Measurements from ENCODE around the gene ITGB3. TPM values are rescaled to one million over a fixed set of nuclear protein-coding genes. Genes with fewer than 3 reads are reported as not detected.
"Not testable (repeated sequence)": the region's sequence is repeated elsewhere in the genome, so short reads cannot be mapped to it uniquely, and the experiment has no call there.

The ITGB3 gene
- total RNA-seq, 1 donor from 2014 or later: 71.3 TPM

DNA sequence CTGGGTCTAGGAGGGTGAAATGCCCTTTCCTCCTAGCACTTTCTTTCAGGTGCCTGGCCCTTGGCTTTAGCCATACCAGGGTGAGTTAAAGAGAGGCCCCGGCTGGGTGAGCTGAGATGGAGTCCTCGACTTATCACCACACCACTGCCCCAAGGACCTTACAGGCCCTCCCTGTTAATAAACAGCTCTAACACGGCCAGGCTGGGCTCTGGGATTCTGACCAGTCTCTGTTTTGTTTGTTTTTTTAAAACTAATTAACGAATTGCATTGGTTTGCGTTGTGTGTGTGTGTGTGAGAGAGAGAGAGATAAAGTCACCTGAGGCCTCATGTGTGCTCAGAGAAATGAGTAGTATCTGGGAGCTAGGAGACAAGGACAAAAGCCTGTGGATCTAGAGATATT lies 30.2 kb upstream of the ITGB3 start:
- Histone ChIP-seq H3K4me3 (no peak overlapping the region), H3K36me3 (no peaks in the 10 kb centered on the region), H3K4me1 (peaks cover 15 to 39% of the 10 kb centered on the region in 2 donors), H3K9me3 (no peaks in the 10 kb centered on the region), H3K27me3 (no peaks in the 10 kb centered on the region), H3K27ac (peak overlapping the region; percentile 92 to 93)
- DNase-seq (ENCODE audit: low spot score in 2 of 2): no peak
- no peak for TF ChIP-seq CTCF (IDR thresholded peaks at IDR 0.05)
- intact Hi-C loops (cut with DNase I): loop anchor here (10.0 kb wide), 1 partner anchor 391 kb away; no protein-coding TSS in a partner anchor

GRCh38 chr17:47224077-47224476 lies 29.6 kb upstream of the ITGB3 start:
- H3K4me1 ChIP-seq: peaks cover 15 to 39% of the 10 kb centered on the region in 2 donors
- intact Hi-C loops (cut with DNase I): loop anchor here (2.0 to 10.0 kb wide), 3 partner anchors 19 to 391 kb away; partner anchors contain the start of gene EFCAB13
- H3K4me3 ChIP-seq; H3K36me3 ChIP-seq; DNase-seq (ENCODE audit: low spot score in 2 of 2); H3K27me3 ChIP-seq; H3K9me3 ChIP-seq: not testable (repeated sequence)
- peak overlapping the region; percentile 92 to 93 for H3K27ac ChIP-seq

- TF ChIP-seq CTCF (IDR thresholded peaks at IDR 0.05): no peak
- intact Hi-C loops (cut with DNase I): loop anchor here (1.0 to 10.0 kb wide), 4 partner anchors 20 to 390 kb away; partner anchors contain the start of genes CDC27 and EFCAB13
- H3K4me3 ChIP-seq: no peak overlapping the region
- no peaks in the 10 kb centered on the region for H3K36me3 ChIP-seq
- H3K27ac ChIP-seq: peak overlapping the region; percentile 92 to 93
- no peaks in the 10 kb centered on the region for H3K27me3 ChIP-seq
- no peaks in the 10 kb centered on the region for H3K9me3 ChIP-seq
- DNase-seq (ENCODE audit: low spot score in 2 of 2): no peak
- H3K4me1 ChIP-seq: peaks cover 15 to 44% of the 10 kb centered on the region in 2 donors
These were observed 28.7 kb upstream of the ITGB3 start for GRCh38 chr17:47224966-47225365.

GRCh38 chr17:47225436-47225858 lies 28.2 kb upstream of the ITGB3 start:
- intact Hi-C loops (cut with DNase I): loop anchor here (1.0 to 10.0 kb wide), 4 partner anchors 21 to 389 kb away; partner anchors contain the start of genes CDC27 and EFCAB13
- Histone ChIP-seq H3K27me3 (no peaks in the 10 kb centered on the region), H3K36me3 (no peaks in the 10 kb centered on the region), H3K27ac (peak overlapping the region; percentile 92 to 93), H3K4me1 (peaks cover 15 to 49% of the 10 kb centered on the region in 2 donors), H3K9me3 (no peaks in the 10 kb centered on the region), H3K4me3 (no peak overlapping the region)
- DNase-seq (ENCODE audit: low spot score in 2 of 2): peak; percentile 56 to 96
- no peak for TF ChIP-seq CTCF (IDR thresholded peaks at IDR 0.05)

- Histone ChIP-seq H3K4me1 (peaks cover 15 to 50% of the 10 kb centered on the region in 2 donors), H3K27me3 (no peaks in the 10 kb centered on the region), H3K27ac (peak overlapping the region; percentile 92 to 93), H3K36me3 (no peaks in the 10 kb centered on the region), H3K4me3 (no peak overlapping the region), H3K9me3 (no peaks in the 10 kb centered on the region)
- no peak for DNase-seq (ENCODE audit: low spot score in 2 of 2)
- intact Hi-C loops (cut with DNase I): loop anchor here (1.0 to 10.0 kb wide), 4 partner anchors 21 to 389 kb away; partner anchors contain the start of genes CDC27 and EFCAB13
- TF ChIP-seq CTCF (IDR thresholded peaks at IDR 0.05): no peak
These were observed 27.5 kb upstream of the ITGB3 start for GRCh38 chr17:47225911-47226688.

DNA sequence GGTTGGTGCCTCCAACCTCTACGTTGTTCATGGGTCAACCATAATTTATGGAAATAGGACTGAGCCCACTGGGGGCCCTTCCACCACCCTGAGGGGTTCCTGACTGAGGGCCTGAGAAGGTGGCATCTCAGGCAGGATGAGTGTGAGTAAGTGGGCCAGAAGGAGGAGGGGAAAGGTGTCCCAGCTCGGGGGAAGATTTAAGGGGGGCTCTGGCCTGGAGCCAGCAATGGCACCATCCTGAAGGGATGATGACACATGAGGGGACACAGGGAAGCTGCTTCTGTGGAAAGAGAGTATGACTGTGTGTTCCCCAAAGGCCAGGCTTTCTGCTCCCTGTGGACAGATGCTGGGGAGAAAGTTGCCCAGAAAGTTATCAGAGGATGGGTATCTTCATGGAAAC lies 25.8 kb upstream of the ITGB3 start:
- H3K4me1 ChIP-seq: peaks cover 15 to 50% of the 10 kb centered on the region in 2 donors

More for the DNA sequence above, 25.8 kb upstream of the ITGB3 start:
- H3K27me3 ChIP-seq: no peaks in the 10 kb centered on the region
- TF ChIP-seq CTCF (IDR thresholded peaks at IDR 0.05): no peak
- no peaks in the 10 kb centered on the region for H3K9me3 ChIP-seq
- H3K27ac ChIP-seq: peak overlapping the region; percentile 92 to 93
- H3K36me3 ChIP-seq: no peaks in the 10 kb centered on the region
- H3K4me3 ChIP-seq: no peak overlapping the region
- intact Hi-C loops (cut with DNase I): loop anchor here (10.0 kb wide), 1 partner anchor 387 kb away; no protein-coding TSS in a partner anchor
- no peak for DNase-seq (ENCODE audit: low spot score in 2 of 2)
